ENCODE data around the gene WDR18. TPM values are rescaled to one million over a fixed set of nuclear protein-coding genes. Genes with fewer than 3 reads are reported as not detected.
A peak's percentile ranks its signal among the peaks of the same experiment; 100 is the strongest.

The WDR18 gene
- total and polyA plus RNA-seq, 2 of the 4 experiments (the other 2 are of a cell fraction), result 37.1 to 56.9 TPM

- H3K14ac ChIP-seq (replicated peaks; ENCODE audit: low read depth, low read length), result no peak overlapping the region
- peak overlapping the region in 1 of 2 experiments; percentile 85; a peak in 1 of 4 replicates for H4K8ac ChIP-seq (ENCODE audit: low read depth in 2 of 2, low read length in 2 of 2)
- no peak overlapping the region for H2BK20ac ChIP-seq (ENCODE audit: low read depth, low read length)
- H3K36me3 ChIP-seq (ENCODE audit: control insufficient read depth, insufficient read depth, low read length), result peaks cover 9% of the 10 kb centered on the region; the same call in 1 of the 2 replicates
- no peak overlapping the region for H3K56ac ChIP-seq (ENCODE audit: extremely low read depth, insufficient read depth, low read length)
- H3K79me1 ChIP-seq (ENCODE audit: low read depth in 1 of 2, low read length in 2 of 2), result peaks cover 37 to 74% of the 10 kb centered on the region in 2 experiments
- no peaks in the 10 kb centered on the region for H3K9me3 ChIP-seq (ENCODE audit: control insufficient read depth, insufficient read depth, low read length)
- BruUV-seq (replicated peaks), result no TSS peak
- no peak overlapping the region for H2BK5ac ChIP-seq (ENCODE audit: low read depth, low read length, poor library complexity, severe bottlenecking)
- CTCF ChIA-PET, result no interaction called here
- no peak overlapping the region for H3K27ac ChIP-seq (ENCODE audit: insufficient read depth, low read length)
- H3K23ac ChIP-seq (ENCODE audit: low read depth, low read length), result no peak overlapping the region
- intact Hi-C loops (cut with micrococcal nuclease), result no loop called here
- TF ChIP-seq USF2 (IDR thresholded peaks at IDR 0.05; ENCODE audit: low read depth, low read length) (no peak), CEBPB (IDR thresholded peaks at IDR 0.05; ENCODE audit: low read depth, low read length) (no peak), CTCF (conservative IDR thresholded peaks at IDR 0.05; ENCODE audit: low read depth, low read length) (no peak), RFX5 (IDR thresholded peaks at IDR 0.05; ENCODE audit: low read depth, low read length) (no peak), RCOR1 (IDR thresholded peaks at IDR 0.05; ENCODE audit: insufficient replicate concordance, low read length) (no peak), MAZ (IDR thresholded peaks at IDR 0.05; ENCODE audit: borderline replicate concordance, low read depth, low read length) (no peak), NFE2L2 (IDR thresholded peaks at IDR 0.05; ENCODE audit: low read depth, low read length) (no peak), ELK1 (IDR thresholded peaks at IDR 0.05; ENCODE audit: borderline replicate concordance, low read depth, low read length) (no peak), MXI1 (IDR thresholded peaks at IDR 0.05; ENCODE audit: borderline replicate concordance, low read depth, low read length) (no peak), SMC3 (IDR thresholded peaks at IDR 0.05; ENCODE audit: low read depth, low read length) (no peak), POLR2A (IDR thresholded peaks at IDR 0.05; ENCODE audit: low read depth, low read length) (no peak), CHD1 (IDR thresholded peaks at IDR 0.05; ENCODE audit: low read depth, low read length) (no peak), BHLHE40 (IDR thresholded peaks at IDR 0.05; ENCODE audit: low read depth, low read length) (no peak), MAFK (IDR thresholded peaks at IDR 0.05; ENCODE audit: low read depth, low read length) (no peak)
- peaks cover 39% of the 10 kb centered on the region for H3K4me1 ChIP-seq (ENCODE audit: control insufficient read depth, insufficient read depth, low read length)
- DNase-seq, result no peak
- H2AFZ ChIP-seq (replicated peaks; ENCODE audit: low read length, poor library complexity), result peak overlapping the region; percentile 23
- H4K91ac ChIP-seq (ENCODE audit: insufficient read depth, low read depth, low read length), result no peak overlapping the region; the same call in 1 of the 2 replicates
- H3K9ac ChIP-seq (ENCODE audit: low read depth, low read length), result no peak overlapping the region
- peak overlapping the region; percentile 55 for H2AK9ac ChIP-seq (replicated peaks; ENCODE audit: low read depth, low read length, poor library complexity)
- peaks cover 40% of the 10 kb centered on the region for H4K20me1 ChIP-seq (ENCODE audit: insufficient read depth, low read length)
- no peak overlapping the region for H2BK120ac ChIP-seq (ENCODE audit: low read depth, low read length)
- H3K9me1 ChIP-seq (ENCODE audit: insufficient read depth, low read length), result peaks cover 8% of the 10 kb centered on the region
- POLR2A ChIA-PET (ENCODE audit: unreplicated experiment), result no interaction called here
- H3K4me3 ChIP-seq (ENCODE audit: insufficient read depth, low read depth, low read length), result no peak overlapping the region
- no peak overlapping the region for H3K4ac ChIP-seq (ENCODE audit: low read depth, low read length)
- no peak overlapping the region for H4K5ac ChIP-seq (ENCODE audit: low read depth, low read length)
- 73% methylated on average over 5 of the region's 14 CpGs; no CpG with 5 or more reads in 1 of the 2 experiments for WGBS, 2 experiments (ENCODE audit: extremely low coverage in 2 of 2, insufficient read length in 1 of 2)
- no peak for ATAC-seq (ENCODE audit: low read depth)
- dilution Hi-C loops (cut with HindIII; ENCODE audit: low sequenced_read_pairs, unreplicated experiment), result no loop called here
- no peak overlapping the region for H3K4me2 ChIP-seq (ENCODE audit: low read depth, low read length)
- H3K27me3 ChIP-seq (ENCODE audit: control insufficient read depth, insufficient read depth, low read length), result no peaks in the 10 kb centered on the region
- H2AK5ac ChIP-seq (ENCODE audit: low read depth, low read length), result peak overlapping the region; percentile 37
- no peak overlapping the region for H2BK15ac ChIP-seq (ENCODE audit: low read depth, low read length)
- H3K18ac ChIP-seq (ENCODE audit: low read depth, low read length), result no peak overlapping the region
- in situ Hi-C loops (cut with MboI; ENCODE audit: low sequenced_read_pairs), result no loop called here
These were observed 29.9 kb upstream of the WDR18 start for GRCh38 chr19:954272-954671.
